Testis (tissue), 3 donors: ENCODE data around the gene PPP2R2D. TPM values are rescaled to one million over a fixed set of nuclear protein-coding genes. Genes with fewer than 3 reads are reported as not detected.

Experiments used
- DNase-seq: peaks from one replicate; pipeline ENCODE4 v3.0.0-alpha.2; 2019
- H3K27ac ChIP-seq, 2 donors: fragments of 200-600 bp; sonication (generic); one replicate each; pipeline ENCODE4 v1.5.1; 2019
- H3K27me3 ChIP-seq: fragments of 200-600 bp; sonication (generic); one replicate; pipeline ENCODE4 v1.5.1; 2019
- H3K36me3 ChIP-seq: fragments of 200-600 bp; sonication (generic); one replicate; pipeline ENCODE4 v1.5.1; 2017; ENCODE audit warnings: low read depth; ENCODE audit errors: missing control alignments
- H3K4me1 ChIP-seq: fragments of 200-600 bp; sonication (generic); one replicate; pipeline ENCODE4 v1.5.1; 2019
- H3K4me3 ChIP-seq, 2 donors: fragments of 200-600 bp; sonication (generic); one replicate each; pipeline ENCODE4 v1.5.1; 2017 to 2019
- H3K9me3 ChIP-seq: fragments of 200-600 bp; sonication (generic); one replicate; pipeline ENCODE4 v1.5.1; 2017
- POLR2A ChIP-seq: fragments of 450-650 bp; IDR thresholded peaks from one replicate; pipeline ENCODE4 v1.6.1; 2017; ENCODE audit warnings: antibody characterized with exemption, mild to moderate bottlenecking, moderate library complexity
- WGBS, 2 donors: methylation state at CpG; one replicate each; pipeline ENCODE4 v1.1.5; 2018; 5-methylcytosine and 5-hydroxymethylcytosine counted together
- intact Hi-C: fragments of 100-400 bp; cut with DNase I; formaldehyde crosslinking; loops from one replicate; pipeline ENCODE4 v1.15.1; 2023; ENCODE audit warnings: low total_unique reads
- polyA plus RNA-seq: library from polyadenylated mRNA; stranded (reverse); fragments of 350-450 nt; fragmentation: Illumina TruSeq; extraction: RNeasy Lipid Tissue Mini Kit (QIAGEN cat#74804); gene quantifications from one replicate; pipeline ENCODE4 v1.2.3, GENCODE V29; 2014; ENCODE audit warnings: low read depth, low replicate concordance; ENCODE audit not compliant: insufficient read depth
- total RNA-seq, 2 donors: library from RNA; depleted of rRNA; stranded (reverse); fragments of >200 nt; gene quantifications; one replicate each; pipeline ENCODE4 v1.2.3, GENCODE V29; 2016
- TF ChIP-seq, protein P1 (sequence below), 3 experiments: fragments of 450-650 bp in 2 of 3; fragments of 200-600 bp in 1 of 3; sonication (generic) in 1 of 3; IDR thresholded peaks; one replicate each; pipeline ENCODE4 v1.5.1; 2016 to 2019; ENCODE audit warnings: antibody characterized with exemption in 3 of 3, mild to moderate bottlenecking in 2 of 3, moderate library complexity in 1 of 3

PPP2R2D gene
- total and polyA plus RNA-seq, 3 donors from 2014 or later, result 34.9 to 49.2 (median 48.5) TPM

- no peak overlapping the region for H3K4me3 ChIP-seq
These were observed 24.9 kb downstream of the PPP2R2D start for GRCh38 chr10:131925716-131926115.

DNA sequence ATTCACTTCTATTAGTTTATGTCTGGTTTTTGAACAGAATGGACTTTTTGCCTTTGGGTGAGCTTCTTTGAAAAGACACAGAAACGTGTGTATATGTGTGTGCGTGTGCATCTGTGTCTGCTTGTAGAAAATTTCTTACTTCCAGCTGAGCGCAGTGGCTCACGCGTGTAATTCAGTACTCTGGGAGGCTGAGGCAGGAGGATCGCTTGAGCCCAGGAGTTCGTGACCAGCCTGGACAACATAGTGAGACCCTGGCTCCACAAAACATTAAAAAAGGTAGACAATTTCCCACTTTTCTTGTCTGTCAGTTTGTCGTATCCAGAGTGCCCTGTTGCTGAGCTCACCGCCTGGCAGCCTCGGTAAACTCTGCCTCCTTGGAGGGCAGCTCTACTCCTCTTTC lies 25.4 kb downstream of the PPP2R2D start:
- Histone ChIP-seq H3K4me3 (no peak overlapping the region), H3K27ac (no peak overlapping the region), H3K27me3 (no peaks in the 10 kb centered on the region), H3K36me3 (no peaks in the 10 kb centered on the region), H3K4me1 (peaks cover 20% of the 10 kb centered on the region), H3K9me3 (no peaks in the 10 kb centered on the region)
- WGBS, 2 donors, result 97% methylated on average over 10 of the region's 10 CpGs
- intact Hi-C loops, result no loop called here
- TF ChIP-seq, protein P1, sequence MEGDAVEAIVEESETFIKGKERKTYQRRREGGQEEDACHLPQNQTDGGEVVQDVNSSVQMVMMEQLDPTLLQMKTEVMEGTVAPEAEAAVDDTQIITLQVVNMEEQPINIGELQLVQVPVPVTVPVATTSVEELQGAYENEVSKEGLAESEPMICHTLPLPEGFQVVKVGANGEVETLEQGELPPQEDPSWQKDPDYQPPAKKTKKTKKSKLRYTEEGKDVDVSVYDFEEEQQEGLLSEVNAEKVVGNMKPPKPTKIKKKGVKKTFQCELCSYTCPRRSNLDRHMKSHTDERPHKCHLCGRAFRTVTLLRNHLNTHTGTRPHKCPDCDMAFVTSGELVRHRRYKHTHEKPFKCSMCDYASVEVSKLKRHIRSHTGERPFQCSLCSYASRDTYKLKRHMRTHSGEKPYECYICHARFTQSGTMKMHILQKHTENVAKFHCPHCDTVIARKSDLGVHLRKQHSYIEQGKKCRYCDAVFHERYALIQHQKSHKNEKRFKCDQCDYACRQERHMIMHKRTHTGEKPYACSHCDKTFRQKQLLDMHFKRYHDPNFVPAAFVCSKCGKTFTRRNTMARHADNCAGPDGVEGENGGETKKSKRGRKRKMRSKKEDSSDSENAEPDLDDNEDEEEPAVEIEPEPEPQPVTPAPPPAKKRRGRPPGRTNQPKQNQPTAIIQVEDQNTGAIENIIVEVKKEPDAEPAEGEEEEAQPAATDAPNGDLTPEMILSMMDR (IDR thresholded peaks at IDR 0.05), result no peak
- no peak for TF ChIP-seq POLR2A
- DNase-seq, result no peak

More at GRCh38 chr10:131925716-131926115, 24.9 kb downstream of the PPP2R2D start:
- H3K4me1 ChIP-seq, result peaks cover 15% of the 10 kb centered on the region
- TF ChIP-seq, protein P1 (IDR thresholded peaks at IDR 0.05), result no peak
- TF ChIP-seq POLR2A, result no peak
- no peaks in the 10 kb centered on the region for H3K36me3 ChIP-seq
- H3K27ac ChIP-seq, result no peak overlapping the region
- no peak for DNase-seq
- 95 to 96% methylated on average over 9 of the region's 9 CpGs for WGBS, 2 donors
- intact Hi-C loops, result no loop called here
- no peaks in the 10 kb centered on the region for H3K9me3 ChIP-seq
- H3K27me3 ChIP-seq, result no peaks in the 10 kb centered on the region

GRCh38 chr10:131926743-131927595 lies 26.2 kb downstream of the PPP2R2D start:
- Histone ChIP-seq H3K27me3 (no peaks in the 10 kb centered on the region), H3K9me3 (no peaks in the 10 kb centered on the region), H3K4me3 (no peak overlapping the region), H3K27ac (no peak overlapping the region), H3K36me3 (no peaks in the 10 kb centered on the region), H3K4me1 (peaks cover 28% of the 10 kb centered on the region)
- intact Hi-C loops, result no loop called here
- TF ChIP-seq, protein P1 (IDR thresholded peaks at IDR 0.05), result no peak
- no peak for TF ChIP-seq POLR2A
- WGBS, 2 donors, result 94 to 95% methylated on average over 28 of the region's 28 CpGs
- no peak for DNase-seq

DNA sequence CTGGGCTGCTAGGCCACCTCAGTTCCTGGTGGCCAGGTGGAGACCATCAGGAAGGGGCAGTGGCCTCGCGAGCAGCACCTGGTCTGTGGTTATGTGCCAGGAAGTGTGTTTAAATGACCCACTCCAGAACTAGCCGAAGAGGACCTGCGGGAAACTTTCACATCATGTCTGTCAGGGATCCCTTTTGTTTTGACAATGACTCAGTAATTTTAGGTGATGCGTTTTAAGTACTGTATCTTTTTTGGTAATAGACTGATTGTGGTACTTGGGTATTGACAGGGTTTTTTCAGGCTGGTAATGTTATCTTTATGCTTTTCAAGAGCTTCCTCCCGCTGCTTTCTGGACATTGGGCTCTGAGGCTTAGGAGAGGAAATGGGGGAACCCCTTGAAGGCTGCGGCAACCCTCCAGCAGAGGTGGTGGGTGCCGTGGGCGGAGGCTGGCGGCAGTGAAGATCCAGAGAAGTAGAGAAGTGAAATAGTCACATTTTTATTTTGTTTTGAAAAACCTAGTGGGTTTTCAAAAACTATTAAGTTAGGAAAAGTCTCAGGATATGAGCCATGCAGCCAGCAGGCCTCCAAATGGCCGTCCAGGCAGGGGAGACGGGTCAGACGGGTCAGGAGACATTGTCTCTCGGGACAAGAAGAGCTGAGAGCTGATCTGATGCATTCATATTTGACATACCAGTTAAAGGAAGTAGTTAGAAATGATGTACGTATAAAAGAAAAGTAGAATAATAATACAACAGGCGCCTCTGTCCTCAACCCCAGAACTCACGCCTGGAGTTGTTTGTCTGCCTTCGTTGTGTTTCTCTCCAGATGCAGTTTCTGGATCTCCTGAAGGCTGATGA lies 27.7 kb downstream of the PPP2R2D start:
- Histone ChIP-seq H3K4me1 (peaks cover 43% of the 10 kb centered on the region), H3K36me3 (no peaks in the 10 kb centered on the region), H3K27ac (peak overlapping the region; percentile 47 to 74), H3K9me3 (no peaks in the 10 kb centered on the region), H3K27me3 (no peaks in the 10 kb centered on the region), H3K4me3 (no peak overlapping the region)
- 57 to 58% methylated on average over 16 to 18 of the region's 18 CpGs for WGBS, 2 donors
- no peak for DNase-seq
- intact Hi-C loops, result no loop called here
- TF ChIP-seq, protein P1 (IDR thresholded peaks at IDR 0.05), result no peak
- TF ChIP-seq POLR2A, result no peak
